HG03175 (cell line): ENCODE measurements around the gene DPEP1.
"Not testable (repeated sequence)": the region's sequence is repeated elsewhere in the genome, so short reads cannot be mapped to it uniquely, and the experiment has no call there.

Experiments
- ATAC-seq: cut with Tn5 transposase; IDR thresholded peaks from one replicate; pipeline ENCODE4 v1.9.1; 2021; ENCODE audit warnings: mild to moderate bottlenecking, moderate library complexity; ENCODE audit not compliant: unreplicated experiment

The DPEP1 gene

GRCh38 chr16:89645122-89645521 is 31.7 kb downstream of the DPEP1 start:
- ATAC-seq, result no peak

- ATAC-seq, result no peak
These were observed 32.8 kb downstream of the DPEP1 start for GRCh38 chr16:89646270-89646669.

GRCh38 chr16:89646906-89647305 is 33.5 kb downstream of the DPEP1 start:
- ATAC-seq, result no peak

GRCh38 chr16:89651584-89651983 is 38.1 kb downstream of the DPEP1 start:
- ATAC-seq, result no peak

GRCh38 chr16:89653656-89654295 is 40.3 kb downstream of the DPEP1 start:
- no peak for ATAC-seq

GRCh38 chr16:89655062-89655643 is 41.7 kb downstream of the DPEP1 start:
- ATAC-seq, result no peak

GRCh38 chr16:89656435-89657121 is 43.1 kb downstream of the DPEP1 start:
- ATAC-seq, result no peak

- peak; percentile 94 for ATAC-seq
These were observed 44.2 kb downstream of the DPEP1 start, which contains the start of the genes CHMP1A and SPATA33 for GRCh38 chr16:89657442-89658220. Gene CHMP1A, minus strand, starts transcription at chr16:89657708. Its CDS starts 120 bp downstream, at chr16:89657588. Gene SPATA33, plus strand, starts transcription at chr16:89657836. Its CDS starts 76 bp downstream, at chr16:89657912.

- ATAC-seq, result no peak
These were observed 44.9 kb downstream of the DPEP1 start for GRCh38 chr16:89658221-89658879.

- ATAC-seq, result no peak
These were observed 46.7 kb downstream of the DPEP1 start for GRCh38 chr16:89660146-89660545.

GRCh38 chr16:89661215-89661614 is 47.8 kb downstream of the DPEP1 start:
- ATAC-seq, result no peak

GRCh38 chr16:89664238-89664637 is 50.8 kb downstream of the DPEP1 start:
- ATAC-seq, result not testable (repeated sequence)

GRCh38 chr16:89667000-89667399 is 53.6 kb downstream of the DPEP1 start:
- not testable (repeated sequence) for ATAC-seq

- ATAC-seq, result no peak
These were observed 54.2 kb downstream of the DPEP1 start for GRCh38 chr16:89667633-89668032.

GRCh38 chr16:89668790-89669158 is 55.3 kb downstream of the DPEP1 start:
- no peak for ATAC-seq

- no peak for ATAC-seq
These were observed 56.3 kb downstream of the DPEP1 start for GRCh38 chr16:89669755-89670154.

- no peak for ATAC-seq
These were observed 57.3 kb downstream of the DPEP1 start for GRCh38 chr16:89670496-89671431.

- not testable (repeated sequence) for ATAC-seq
These were observed 58.1 kb downstream of the DPEP1 start for GRCh38 chr16:89671565-89671964.

GRCh38 chr16:89672177-89672941 is 58.9 kb downstream of the DPEP1 start:
- ATAC-seq, result no peak
